ENCODE data around the gene TMEM248.
A peak's percentile ranks its signal among the peaks of the same experiment; 100 is the strongest.

TMEM248 gene

GRCh38 chr7:66957595-66958290, 36.7 kb downstream of the TMEM248 start (continued):
- TF ChIP-seq ZNF747 (tag by site-specific recombination; IDR thresholded peaks at IDR 0.05) (no peak), MYNN (tag by site-specific recombination; IDR thresholded peaks at IDR 0.05; ENCODE audit: borderline replicate concordance) (no peak), ZNF24 (tag by site-specific recombination; IDR thresholded peaks at IDR 0.05) (no peak), ZNF23 (tag by site-specific recombination; IDR thresholded peaks at IDR 0.05; ENCODE audit: borderline replicate concordance) (no peak), ZNF624 (tag by site-specific recombination; IDR thresholded peaks at IDR 0.05) (no peak), ZNF639 (tag by site-specific recombination; IDR thresholded peaks at IDR 0.05) (no peak), ZNF274 (IDR thresholded peaks at IDR 0.05; ENCODE audit: low read length) (no peak), ZNF274 (tag by site-specific recombination; IDR thresholded peaks at IDR 0.05; ENCODE audit: borderline replicate concordance) (no peak)
- TF ChIP-seq, protein P1, sequence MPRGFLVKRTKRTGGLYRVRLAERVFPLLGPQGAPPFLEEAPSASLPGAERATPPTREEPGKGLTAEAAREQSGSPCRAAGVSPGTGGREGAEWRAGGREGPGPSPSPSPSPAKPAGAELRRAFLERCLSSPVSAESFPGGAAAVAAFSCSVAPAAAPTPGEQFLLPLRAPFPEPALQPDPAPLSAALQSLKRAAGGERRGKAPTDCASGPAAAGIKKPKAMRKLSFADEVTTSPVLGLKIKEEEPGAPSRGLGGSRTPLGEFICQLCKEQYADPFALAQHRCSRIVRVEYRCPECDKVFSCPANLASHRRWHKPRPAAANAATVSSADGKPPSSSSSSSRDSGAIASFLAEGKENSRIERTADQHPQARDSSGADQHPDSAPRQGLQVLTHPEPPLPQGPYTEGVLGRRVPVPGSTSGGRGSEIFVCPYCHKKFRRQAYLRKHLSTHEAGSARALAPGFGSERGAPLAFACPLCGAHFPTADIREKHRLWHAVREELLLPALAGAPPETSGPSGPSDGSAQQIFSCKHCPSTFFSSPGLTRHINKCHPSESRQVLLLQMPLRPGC (tag by site-specific recombination; IDR thresholded peaks at IDR 0.05) = no peak
- TF ChIP-seq, protein P2, sequence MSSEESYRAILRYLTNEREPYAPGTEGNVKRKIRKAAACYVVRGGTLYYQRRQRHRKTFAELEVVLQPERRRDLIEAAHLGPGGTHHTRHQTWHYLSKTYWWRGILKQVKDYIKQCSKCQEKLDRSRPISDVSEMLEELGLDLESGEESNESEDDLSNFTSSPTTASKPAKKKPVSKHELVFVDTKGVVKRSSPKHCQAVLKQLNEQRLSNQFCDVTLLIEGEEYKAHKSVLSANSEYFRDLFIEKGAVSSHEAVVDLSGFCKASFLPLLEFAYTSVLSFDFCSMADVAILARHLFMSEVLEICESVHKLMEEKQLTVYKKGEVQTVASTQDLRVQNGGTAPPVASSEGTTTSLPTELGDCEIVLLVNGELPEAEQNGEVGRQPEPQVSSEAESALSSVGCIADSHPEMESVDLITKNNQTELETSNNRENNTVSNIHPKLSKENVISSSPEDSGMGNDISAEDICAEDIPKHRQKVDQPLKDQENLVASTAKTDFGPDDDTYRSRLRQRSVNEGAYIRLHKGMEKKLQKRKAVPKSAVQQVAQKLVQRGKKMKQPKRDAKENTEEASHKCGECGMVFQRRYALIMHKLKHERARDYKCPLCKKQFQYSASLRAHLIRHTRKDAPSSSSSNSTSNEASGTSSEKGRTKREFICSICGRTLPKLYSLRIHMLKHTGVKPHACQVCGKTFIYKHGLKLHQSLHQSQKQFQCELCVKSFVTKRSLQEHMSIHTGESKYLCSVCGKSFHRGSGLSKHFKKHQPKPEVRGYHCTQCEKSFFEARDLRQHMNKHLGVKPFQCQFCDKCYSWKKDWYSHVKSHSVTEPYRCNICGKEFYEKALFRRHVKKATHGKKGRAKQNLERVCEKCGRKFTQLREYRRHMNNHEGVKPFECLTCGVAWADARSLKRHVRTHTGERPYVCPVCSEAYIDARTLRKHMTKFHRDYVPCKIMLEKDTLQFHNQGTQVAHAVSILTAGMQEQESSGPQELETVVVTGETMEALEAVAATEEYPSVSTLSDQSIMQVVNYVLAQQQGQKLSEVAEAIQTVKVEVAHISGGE (tag by site-specific recombination; conservative IDR thresholded peaks at IDR 0.05; ENCODE audit: low read depth) = no peak

DNA sequence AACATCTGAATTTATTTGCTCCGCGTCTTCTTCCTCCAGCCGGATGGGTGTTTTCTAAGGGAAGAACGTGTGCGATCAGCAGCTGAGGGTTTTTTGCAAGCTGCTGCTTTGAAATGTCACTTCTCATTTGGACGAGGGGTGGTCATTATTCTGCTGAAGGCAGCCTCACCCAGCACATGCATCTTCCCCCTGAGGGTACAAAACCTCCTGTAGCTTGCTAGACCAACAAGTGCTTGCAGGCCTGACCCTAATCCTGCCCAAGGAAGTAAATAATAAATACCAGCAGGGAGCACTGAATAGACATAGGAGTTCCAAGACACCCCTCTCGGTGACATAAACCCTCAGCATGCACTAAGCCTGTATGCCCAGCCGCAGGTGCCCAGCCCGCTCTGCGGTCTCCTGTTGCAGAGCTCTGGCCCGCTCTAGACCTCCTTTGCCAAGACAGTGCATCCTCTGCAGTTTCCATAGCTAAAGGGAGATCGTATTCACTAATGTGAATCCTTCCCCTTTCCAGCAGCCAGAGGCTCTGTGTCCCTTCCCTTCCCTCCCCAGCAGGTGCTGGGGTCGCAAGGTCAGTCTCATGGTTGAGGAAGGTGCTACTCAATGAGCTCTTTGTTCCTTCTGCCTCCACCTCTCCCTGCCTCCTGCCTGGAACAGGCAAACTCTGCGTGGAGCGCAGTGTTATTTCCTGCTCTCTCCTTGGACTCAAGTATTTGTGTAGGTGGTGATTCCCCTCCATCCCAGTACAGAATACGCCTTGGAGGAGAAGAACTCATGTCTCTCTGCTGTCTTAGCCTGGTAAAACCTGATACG, 37.7 kb downstream of the TMEM248 start:
- H3K4me3 ChIP-seq (ENCODE audit: low read depth, low read length) = no peak overlapping the region
- no peaks in the 10 kb centered on the region for H3K9me3 ChIP-seq (ENCODE audit: control insufficient read depth, insufficient read depth, low read depth, low read length)
- no peak overlapping the region for H3K27ac ChIP-seq (ENCODE audit: extremely low read depth, low read depth, low read length)
- H3K36me3 ChIP-seq (ENCODE audit: control insufficient read depth in 2 of 2, insufficient read depth in 1 of 2, low read length in 2 of 2) = peaks cover 26 to 44% of the 10 kb centered on the region in 2 experiments
- no peaks in the 10 kb centered on the region for H3K4me1 ChIP-seq (ENCODE audit: control insufficient read depth, insufficient read depth, low read length)
- ChIA-PET POLR2A (no interaction called here), CTCF (no interaction called here)
- peak; percentile 68 for TF ChIP-seq SCRT2 (tag by site-specific recombination; IDR thresholded peaks at IDR 0.05)
- 0 out of 2 replicates have a peak, but pooled peaks have one; percentile 43 for TF ChIP-seq SCRT1 (tag by site-specific recombination; IDR thresholded peaks at IDR 0.05; ENCODE audit: borderline replicate concordance)
- no peak for TF ChIP-seq HOXD13 (CRISPR knock-in tag; IDR thresholded peaks at IDR 0.05; ENCODE audit: borderline replicate concordance)
- TF ChIP-seq BCL11B (tag by site-specific recombination; IDR thresholded peaks at IDR 0.05; ENCODE audit: low read depth) = no peak
- no peak for TF ChIP-seq ZNF600 (tag by site-specific recombination; IDR thresholded peaks at IDR 0.05)

DNA sequence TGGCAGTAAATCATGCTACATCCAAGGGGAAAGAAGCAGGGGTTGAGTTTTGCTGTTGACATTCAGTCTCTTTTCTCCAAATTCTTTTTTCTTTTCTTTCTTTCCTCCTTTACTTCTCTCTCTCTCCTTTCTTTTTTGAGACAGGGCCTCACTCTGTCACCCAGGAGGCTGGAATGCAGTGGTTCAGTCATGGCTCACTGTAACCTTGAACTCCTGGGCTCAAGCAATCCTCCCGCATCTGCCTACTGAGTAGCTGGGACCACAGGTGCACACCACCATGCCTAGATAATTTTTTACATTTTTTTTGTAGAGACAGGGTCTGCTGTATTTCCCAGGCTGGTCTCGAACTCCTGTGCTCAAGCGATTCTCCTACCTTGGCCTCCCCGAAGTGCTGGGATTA, 39.2 kb downstream of the TMEM248 start:
- H3K4me1 ChIP-seq (ENCODE audit: control insufficient read depth, insufficient read depth, low read length) = no peaks in the 10 kb centered on the region
- H3K27ac ChIP-seq (ENCODE audit: extremely low read depth, low read depth, low read length) = no peak overlapping the region
- no peak overlapping the region for H3K4me3 ChIP-seq (ENCODE audit: low read depth, low read length)
- POLR2A ChIA-PET = no interaction called here
- H3K36me3 ChIP-seq (ENCODE audit: control insufficient read depth in 2 of 2, insufficient read depth in 1 of 2, low read length in 2 of 2) = peaks cover 11 to 35% of the 10 kb centered on the region in 2 experiments
- CTCF ChIA-PET = no interaction called here
- H3K9me3 ChIP-seq (ENCODE audit: control insufficient read depth, insufficient read depth, low read depth, low read length) = no peaks in the 10 kb centered on the region
- TF ChIP-seq ZNF26 (tag by site-specific recombination; IDR thresholded peaks at IDR 0.05) (no peak), PRDM4 (tag by site-specific recombination; IDR thresholded peaks at IDR 0.05) (no peak), ZNF274 (IDR thresholded peaks at IDR 0.05; ENCODE audit: low read length) (no peak), ZNF274 (tag by site-specific recombination; IDR thresholded peaks at IDR 0.05; ENCODE audit: borderline replicate concordance) (no peak), ZNF214 (tag by site-specific recombination; IDR thresholded peaks at IDR 0.05; ENCODE audit: borderline replicate concordance) (no peak), ZNF521 (tag by site-specific recombination; IDR thresholded peaks at IDR 0.05) (no peak)
